ENCODE data around the gene CPA1. TPM values are rescaled to one million over a fixed set of nuclear protein-coding genes. Genes with fewer than 3 reads are reported as not detected.
"Not testable (repeated sequence)": the region's sequence is repeated elsewhere in the genome, so short reads cannot be mapped to it uniquely, and the experiment has no call there.

Gene CPA1
- polyA plus RNA-seq, 3 donors: 1.5 to 2.3 (median 2.2) TPM

DNA sequence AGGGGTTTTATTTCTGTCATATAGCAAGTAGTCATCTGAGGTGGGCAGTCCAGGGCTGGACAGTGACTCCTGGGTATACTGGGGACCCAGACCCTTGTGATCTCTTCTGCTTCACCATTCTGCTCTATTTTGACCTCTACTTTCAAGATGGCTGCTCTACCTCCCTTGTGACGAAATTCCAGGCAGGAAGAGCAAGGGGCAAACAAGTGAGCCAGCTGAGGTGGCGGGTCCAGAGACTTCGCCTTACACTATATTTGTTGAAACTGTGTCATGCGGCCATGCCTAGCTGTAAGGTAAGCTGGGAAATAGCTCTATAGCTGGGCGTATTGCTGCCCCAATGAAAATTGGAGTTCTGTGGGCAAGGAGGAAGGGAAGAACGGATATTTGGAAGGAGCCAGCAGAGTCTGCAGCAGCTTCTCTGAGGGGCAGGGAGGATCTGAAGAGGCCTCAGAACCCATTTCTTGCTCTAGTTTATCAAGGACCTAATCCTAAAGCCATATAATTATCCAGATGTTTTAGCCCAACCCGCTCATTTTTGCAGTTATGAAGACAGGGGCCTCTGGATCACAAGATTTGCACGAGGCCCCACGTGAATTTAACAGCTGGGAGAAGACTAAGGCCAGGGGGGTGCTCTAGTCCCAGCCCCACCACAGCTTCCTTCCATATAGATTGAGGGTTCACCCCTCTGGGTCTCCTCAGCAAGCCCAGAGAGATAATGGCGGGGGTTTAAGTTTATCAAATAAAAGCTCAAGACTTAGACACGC is 7.7 kb upstream of the CPA1 start:
- DNase-seq: no peak

DNA sequence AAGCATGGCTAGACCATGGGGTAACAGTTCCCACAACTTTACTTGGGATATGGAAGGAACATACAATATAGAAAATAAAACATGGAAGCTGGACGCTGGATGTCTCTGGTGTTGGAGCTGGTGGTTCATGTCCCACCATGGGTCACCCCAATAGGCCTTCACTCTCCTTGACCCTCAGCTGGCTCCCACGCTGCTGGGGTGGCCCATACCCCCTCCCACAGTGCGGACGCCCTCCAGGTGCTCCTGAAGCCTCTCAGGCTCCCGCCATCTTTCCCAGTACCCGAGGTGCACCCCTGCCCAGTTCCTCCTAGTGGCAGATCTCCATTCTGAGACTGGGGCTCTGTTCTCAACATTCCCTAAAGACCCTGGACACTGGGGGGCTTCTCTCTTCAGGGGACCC is 5.8 kb upstream of the CPA1 start:
- no peak for DNase-seq

GRCh38 chr7:130376461-130376860 is 3.8 kb upstream of the CPA1 start:
- not testable (repeated sequence) for DNase-seq

GRCh38 chr7:130377178-130377577 is 3.1 kb upstream of the CPA1 start:
- DNase-seq: no peak

GRCh38 chr7:130379019-130379418 is 1.3 kb upstream of the CPA1 start:
- no peak for DNase-seq

GRCh38 chr7:130379532-130379920 is 768 bp upstream of the CPA1 start:
- DNase-seq: no peak

DNA sequence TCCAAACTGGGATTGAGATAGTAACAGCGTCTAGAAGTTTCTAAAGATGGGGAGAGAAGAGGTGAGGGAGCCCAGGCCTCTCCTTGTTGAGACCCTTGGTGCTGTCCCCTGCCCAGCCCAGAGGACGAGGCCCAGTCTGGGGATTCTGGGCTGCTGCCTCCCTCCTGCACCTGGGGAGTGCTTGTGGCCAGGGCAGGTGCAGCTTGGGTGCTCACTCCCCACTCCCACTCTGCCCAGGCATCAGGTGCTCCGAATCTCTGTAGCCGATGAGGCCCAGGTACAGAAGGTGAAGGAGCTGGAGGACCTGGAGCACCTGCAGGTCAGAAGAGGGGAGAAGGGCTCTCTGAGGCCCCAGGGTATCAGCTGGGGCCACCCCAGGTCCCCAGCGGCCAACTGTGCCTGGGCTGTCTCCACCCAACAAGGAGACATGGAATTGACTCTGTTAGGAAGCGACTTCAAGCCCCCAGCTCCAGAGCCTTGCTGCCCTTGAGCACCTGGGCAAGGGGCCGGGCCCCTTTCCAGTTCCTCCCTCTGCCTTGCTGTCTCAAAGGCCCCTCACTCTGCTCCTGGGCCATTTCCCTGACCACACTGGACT is 664 bp downstream of the CPA1 start:
- no peak for DNase-seq

- no peak for DNase-seq
Measured at GRCh38 chr7:130381468-130382312, 1.4 kb downstream of the CPA1 start.

DNA sequence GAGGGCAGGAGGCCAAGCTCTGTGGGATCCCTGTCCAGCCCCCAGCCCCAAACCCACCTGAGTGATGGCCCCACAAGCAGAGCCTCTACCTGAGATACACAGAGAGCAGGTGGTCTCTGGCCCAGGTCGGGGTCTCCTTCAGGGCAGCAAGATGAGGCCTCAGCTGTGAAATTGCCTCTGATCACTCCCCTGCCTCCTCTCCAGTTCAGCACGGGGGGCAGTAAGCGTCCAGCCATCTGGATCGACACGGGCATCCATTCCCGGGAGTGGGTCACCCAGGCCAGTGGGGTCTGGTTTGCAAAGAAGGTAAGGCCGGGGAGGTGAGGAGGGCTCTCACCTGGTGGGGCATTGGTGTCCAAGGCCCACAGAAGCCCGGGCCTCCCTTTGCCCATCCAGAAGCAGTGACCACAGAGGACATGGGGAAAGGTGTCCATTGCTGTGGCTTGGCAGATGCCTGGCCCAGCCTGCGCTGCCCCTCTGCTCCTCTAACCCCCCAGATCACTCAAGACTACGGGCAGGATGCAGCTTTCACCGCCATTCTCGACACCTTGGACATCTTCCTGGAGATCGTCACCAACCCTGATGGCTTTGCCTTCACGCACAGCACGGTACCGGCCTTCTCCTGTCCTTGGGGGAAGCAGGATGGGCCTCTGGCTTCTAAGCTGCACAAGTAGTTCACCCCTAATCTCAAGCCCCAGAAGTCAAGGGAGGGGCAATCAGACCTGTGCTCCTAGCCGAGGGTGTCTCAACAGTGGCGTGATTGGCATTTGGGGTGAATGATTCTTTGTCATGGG is 3.1 kb downstream of the CPA1 start:
- no peak for DNase-seq

- no peak for DNase-seq
Measured at GRCh38 chr7:130384371-130384801, 4.1 kb downstream of the CPA1 start.

DNA sequence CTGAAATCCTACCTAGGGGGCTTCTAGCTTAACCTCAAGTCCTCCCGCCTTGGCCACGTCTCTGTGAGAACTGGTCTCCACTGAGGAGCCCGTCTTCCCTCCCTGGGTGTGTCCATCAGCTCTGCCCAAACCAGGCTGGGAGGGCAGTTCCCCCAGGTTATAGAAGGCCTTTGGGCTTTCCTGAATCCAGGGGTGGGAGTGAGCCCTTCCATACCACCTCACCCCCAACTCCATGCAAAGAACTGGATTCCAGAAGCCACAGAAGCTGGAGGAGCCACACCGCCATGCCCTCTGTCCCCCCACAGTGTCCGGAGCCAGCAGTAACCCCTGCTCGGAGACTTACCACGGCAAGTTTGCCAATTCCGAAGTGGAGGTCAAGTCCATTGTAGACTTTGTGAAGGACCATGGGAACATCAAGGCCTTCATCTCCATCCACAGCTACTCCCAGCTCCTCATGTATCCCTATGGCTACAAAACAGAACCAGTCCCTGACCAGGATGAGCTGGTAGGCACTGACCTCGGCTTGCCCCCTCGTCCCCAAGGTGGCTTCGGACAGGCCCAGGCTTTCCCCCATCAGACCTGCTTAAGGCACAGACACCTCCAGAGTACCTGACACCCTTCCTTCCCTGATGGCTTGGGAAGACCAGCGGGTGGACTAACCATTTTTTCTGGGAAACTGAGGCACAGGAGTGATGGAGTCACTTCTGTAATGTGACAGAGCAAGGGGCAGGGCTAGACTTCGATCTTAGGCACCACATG is 4.7 kb downstream of the CPA1 start:
- no peak for DNase-seq

DNA sequence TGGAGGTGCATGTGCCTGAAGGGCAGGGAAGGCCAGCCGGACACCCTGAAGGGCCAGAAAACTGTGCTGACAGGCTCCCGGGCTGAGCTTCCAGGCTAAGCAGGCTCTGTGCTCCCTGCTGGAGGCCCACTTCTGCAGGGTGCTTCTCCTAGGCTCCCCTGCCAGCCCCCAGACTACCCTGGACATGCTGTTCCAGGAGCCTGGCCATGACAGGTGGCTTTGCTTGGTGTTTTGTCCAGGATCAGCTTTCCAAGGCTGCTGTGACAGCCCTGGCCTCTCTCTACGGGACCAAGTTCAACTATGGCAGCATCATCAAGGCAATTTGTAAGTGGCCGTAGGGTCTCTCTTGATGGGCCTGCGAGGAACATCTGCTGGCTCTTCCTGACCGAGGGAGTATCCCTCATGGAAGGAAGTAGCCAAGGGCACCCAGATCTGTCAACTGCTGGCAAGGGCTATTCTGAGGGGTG is 5.3 kb downstream of the CPA1 start:
- DNase-seq: no peak

GRCh38 chr7:130386876-130387275 is 6.6 kb downstream of the CPA1 start:
- DNase-seq: no peak

DNA sequence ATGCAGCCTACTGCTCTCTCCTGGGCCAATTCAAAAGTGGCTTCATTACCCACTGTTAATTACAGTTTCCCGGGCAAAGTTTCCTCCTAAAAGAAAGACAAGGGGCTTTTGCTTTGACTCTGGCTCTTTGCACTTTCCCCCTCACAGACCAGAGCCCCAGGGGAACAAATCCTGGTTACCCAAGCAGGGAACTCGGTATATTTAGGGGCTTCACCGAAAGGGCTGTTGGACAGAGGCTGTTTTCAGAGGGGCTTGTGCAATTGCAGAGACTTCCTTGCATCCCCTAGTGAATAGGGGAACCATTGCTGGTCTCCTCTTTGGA is 7.0 kb downstream of the CPA1 start:
- DNase-seq: no peak

- DNase-seq: peak; percentile 80
Measured at GRCh38 chr7:130387628-130388403, 7.5 kb downstream of the CPA1 start.

DNA sequence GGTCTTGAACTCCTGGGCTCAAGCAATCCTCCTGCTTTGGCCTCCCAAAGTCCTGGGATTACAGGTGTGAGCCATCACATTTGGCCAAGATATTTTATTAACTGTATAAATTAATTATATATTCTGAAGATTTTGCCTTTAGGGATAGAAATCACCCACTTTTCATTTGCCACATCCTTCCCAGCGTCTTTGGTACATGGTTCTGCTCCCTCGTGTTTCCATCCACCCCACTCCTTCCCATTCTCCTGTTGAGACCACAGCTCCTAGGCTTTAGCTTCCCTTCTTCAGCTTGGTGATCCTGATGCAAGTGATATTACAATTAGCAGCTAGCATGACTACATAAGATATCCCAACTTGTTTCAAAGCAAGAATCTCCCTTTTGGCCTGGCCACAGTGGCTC is 8.4 kb downstream of the CPA1 start:
- no peak for DNase-seq

GRCh38 chr7:130390486-130390885 is 10.2 kb downstream of the CPA1 start:
- DNase-seq: no peak

DNA sequence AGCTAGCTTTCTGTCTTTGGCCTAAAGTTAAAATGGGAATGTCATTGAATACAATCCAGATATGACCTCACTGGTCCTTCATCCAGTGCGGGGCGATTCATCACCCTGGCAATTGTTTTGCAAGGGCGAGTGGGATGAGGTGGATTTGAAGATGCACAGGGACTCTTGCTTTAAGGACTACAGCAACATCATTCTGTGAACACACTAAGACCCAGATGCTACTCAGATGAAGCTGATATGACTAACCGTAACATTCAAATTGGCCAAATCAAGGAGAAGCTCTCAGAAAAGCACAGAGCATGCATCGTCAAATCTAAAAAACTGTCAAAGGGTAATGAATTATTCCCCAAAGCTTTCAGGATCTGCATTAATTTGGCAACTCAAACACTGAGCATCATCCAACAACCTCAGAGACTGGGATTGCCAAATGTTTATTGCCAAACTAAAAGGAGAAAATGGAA is 12.8 kb downstream of the CPA1 start:
- no peak for DNase-seq

DNA sequence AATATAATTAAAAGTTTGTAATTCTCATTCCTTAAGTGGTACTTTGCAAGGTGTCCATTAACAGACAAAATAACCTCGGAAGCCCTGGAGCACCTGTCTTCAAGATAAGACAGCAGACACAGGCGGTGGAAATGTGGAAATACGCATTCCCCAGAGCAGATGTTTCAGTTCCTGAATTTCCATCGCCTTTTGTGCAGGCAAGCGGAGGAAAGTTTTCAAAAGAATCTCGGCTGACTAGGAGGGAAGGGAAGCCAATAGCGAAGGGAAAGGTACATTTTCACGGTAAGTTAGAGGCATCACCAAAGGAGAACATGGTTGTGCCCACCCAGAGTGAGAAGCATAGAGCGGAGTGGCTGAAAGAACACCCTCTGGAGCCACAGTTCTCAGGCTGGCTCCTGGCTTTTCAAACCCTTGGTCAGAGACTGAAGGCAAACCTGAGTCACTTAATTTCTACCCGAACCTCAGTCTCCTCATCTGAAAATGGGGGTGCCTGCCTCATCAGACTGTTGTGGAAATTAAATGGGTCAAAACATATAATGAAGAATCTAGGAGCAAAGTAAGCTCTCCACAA is 13.6 kb downstream of the CPA1 start:
- DNase-seq: no peak

All from renal pelvis (tissue), 4 donors.